GM13976 (cell line): ENCODE measurements around the gene RABGEF1.
"Not testable (repeated sequence)": the region's sequence is repeated elsewhere in the genome, so short reads cannot be mapped to it uniquely, and the experiment has no call there.

Source experiments
- DNase-seq: peaks from one replicate; pipeline ENCODE4 v3.0.0; 2012; ENCODE audit warnings: low spot score
- in situ Hi-C: fragments of 300-500 bp; cut with MboI; formaldehyde crosslinking; loops from one replicate; pipeline ENCODE4 v1.12.0; 2022; ENCODE audit warnings: low sequenced_read_pairs, mixed read lengths, inconsistent platforms; ENCODE audit not compliant: unreplicated experiment
- TF ChIP-seq, protein P1 (sequence below): IDR thresholded peaks from 2 replicates; pipeline ENCODE4 v1.5.1; 2012; ENCODE audit warnings: borderline replicate concordance, mild to moderate bottlenecking; ENCODE audit not compliant: insufficient read depth; ENCODE audit errors: extremely low read depth, missing control alignments, control extremely low read depth

Gene RABGEF1

GRCh38 chr7:66800591-66800990 lies 60.1 kb downstream of the RABGEF1 start:
- in situ Hi-C loops, result no loop called here
- no peak for DNase-seq
- TF ChIP-seq, protein P1, sequence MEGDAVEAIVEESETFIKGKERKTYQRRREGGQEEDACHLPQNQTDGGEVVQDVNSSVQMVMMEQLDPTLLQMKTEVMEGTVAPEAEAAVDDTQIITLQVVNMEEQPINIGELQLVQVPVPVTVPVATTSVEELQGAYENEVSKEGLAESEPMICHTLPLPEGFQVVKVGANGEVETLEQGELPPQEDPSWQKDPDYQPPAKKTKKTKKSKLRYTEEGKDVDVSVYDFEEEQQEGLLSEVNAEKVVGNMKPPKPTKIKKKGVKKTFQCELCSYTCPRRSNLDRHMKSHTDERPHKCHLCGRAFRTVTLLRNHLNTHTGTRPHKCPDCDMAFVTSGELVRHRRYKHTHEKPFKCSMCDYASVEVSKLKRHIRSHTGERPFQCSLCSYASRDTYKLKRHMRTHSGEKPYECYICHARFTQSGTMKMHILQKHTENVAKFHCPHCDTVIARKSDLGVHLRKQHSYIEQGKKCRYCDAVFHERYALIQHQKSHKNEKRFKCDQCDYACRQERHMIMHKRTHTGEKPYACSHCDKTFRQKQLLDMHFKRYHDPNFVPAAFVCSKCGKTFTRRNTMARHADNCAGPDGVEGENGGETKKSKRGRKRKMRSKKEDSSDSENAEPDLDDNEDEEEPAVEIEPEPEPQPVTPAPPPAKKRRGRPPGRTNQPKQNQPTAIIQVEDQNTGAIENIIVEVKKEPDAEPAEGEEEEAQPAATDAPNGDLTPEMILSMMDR, result no peak

GRCh38 chr7:66804001-66804400 lies 63.5 kb downstream of the RABGEF1 start:
- in situ Hi-C loops, result no loop called here
- no peak for DNase-seq
- TF ChIP-seq, protein P1, result no peak

GRCh38 chr7:66807736-66808135 lies 67.2 kb downstream of the RABGEF1 start:
- in situ Hi-C loops, result no loop called here
- DNase-seq, result no peak

DNA sequence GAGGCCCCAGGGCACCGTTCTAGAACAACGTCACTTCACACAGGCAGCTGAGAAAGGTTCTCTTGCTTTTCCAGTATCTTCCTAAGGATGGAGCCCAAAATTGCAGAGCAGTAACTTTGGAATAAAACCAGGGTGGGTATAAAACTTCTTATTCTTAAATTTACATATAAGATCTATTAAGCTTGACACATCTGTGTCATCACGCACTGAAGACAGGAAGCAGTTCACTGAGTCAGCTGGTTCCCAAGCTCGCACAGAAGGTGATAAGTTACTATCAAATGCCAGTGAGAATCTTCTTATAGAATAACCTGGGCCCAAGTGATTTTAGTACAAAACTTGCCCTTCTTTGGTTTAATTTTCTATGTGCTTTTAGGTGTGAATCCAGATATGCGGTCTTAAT lies 70.2 kb downstream of the RABGEF1 start:
- DNase-seq, result no peak
- TF ChIP-seq, protein P1, result no peak
- in situ Hi-C loops, result no loop called here

More at GRCh38 chr7:66807736-66808135, 67.2 kb downstream of the RABGEF1 start:
- TF ChIP-seq, protein P1, result no peak

DNA sequence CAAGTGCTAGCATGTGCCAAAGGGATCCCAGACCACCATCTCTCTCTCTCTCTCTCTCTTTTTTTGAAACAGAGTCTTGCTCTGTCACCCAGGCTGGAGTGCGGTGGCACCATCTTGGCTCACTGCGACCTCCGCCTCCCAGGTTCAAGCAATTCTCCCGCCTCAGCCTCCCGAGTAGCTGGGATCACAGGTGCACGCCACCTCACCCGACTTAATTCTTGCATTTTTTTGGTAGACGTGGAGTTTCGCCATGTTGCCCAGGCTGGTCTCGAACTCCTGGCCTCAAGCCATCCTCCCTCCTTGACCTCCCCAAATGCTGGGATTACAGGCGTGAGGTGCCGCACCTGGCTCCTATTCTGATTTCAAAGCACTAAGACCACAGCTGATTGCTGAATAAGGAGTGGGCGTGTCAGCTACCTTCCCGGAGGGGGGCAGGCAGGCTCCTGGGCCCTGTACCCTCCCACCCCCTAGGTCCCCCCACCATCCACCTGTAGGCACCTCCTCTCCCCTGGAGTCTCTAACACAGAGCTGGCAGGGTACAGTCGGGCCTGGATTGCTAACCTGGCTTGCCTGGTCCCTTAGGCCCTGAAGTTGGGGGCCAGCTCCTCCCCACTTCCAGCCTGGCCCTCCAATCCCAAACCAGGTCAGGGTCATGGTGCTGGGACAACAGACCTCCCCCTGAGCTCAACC lies 74.8 kb downstream of the RABGEF1 start:
- in situ Hi-C loops, DNase-seq: not testable (repeated sequence)

GRCh38 chr7:66815951-66816350 lies 75.4 kb downstream of the RABGEF1 start:
- in situ Hi-C loops, result no loop called here
- TF ChIP-seq, protein P1, result no peak
- no peak for DNase-seq

DNA sequence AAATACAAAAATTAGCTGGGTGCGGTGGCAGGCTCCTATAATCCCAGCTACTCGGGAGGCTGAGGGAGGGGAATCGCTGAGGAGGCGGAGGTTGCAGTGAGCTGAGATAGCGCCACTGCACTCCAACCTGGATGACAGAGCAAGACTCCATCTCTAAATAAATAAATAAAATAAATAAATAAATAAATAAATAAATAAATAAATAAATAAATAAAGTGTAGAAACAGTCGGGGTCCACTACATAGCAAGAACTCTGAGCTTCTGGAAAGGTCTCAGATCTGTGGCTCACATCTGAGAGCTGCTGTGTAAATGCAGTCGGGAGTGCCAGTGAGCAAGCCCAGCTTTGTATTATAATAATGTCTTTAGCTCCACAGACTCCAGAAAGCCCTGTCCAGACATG lies 76.1 kb downstream of the RABGEF1 start:
- in situ Hi-C loops, DNase-seq: not testable (repeated sequence)

DNA sequence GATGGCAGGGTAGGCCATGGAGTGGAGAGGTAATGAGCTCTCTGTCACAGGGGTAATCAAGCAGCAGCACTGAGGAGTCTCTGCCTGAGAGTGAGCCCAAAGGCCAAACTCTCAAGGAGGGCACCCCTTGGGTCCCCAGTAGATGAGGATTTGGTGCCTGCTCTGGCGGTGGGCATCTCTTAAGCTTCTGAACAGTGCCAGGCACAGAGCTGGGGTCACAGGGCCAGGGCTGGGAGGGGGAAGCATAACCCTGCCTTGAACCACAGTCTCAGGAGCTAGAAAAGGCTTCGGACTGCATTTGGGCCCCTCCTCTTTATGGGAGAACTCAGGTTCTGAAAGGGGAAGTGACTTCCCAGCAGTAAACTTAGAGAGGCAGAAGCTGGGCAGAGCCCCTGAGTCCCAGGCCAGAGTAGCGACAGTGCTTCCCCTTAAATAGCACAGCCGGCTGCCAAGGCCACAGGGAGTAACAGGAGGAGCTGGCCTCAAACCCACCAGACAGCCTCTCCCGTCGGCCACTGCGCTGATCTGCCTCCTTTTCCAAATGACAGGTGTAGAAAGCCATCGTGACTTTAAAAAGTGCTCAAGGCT lies 76.8 kb downstream of the RABGEF1 start:
- DNase-seq, in situ Hi-C loops: not testable (repeated sequence)

DNA sequence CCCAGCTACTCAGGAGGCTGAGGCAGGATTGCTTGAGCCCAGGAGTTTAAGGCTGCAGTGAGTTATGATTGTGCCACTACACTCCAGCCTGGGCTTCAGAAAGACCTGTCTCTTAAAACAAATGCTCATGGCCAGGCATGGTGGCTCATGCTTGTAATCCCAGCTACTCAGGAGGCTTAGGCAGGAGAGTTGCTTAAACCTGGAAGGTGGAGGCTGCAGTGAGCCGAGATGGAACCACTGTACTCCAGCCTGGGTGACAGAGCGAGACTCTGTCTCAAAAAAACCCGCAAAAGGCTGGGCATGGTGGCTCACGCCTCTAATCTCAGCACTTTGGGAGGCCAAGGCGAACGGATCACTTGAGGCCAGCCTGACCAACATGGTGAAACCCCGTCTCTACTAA lies 77.4 kb downstream of the RABGEF1 start:
- in situ Hi-C loops, DNase-seq: not testable (repeated sequence)
